K562 (cell line): ENCODE measurements around the gene SIGLEC9. TPM values are rescaled to one million over a fixed set of nuclear protein-coding genes. Genes with fewer than 3 reads are reported as not detected.

Source experiments
- CBX3 ChIP-seq, 2 experiments: IDR thresholded peaks; 1 replicate in 1 of 2; 2 replicates in 1 of 2; pipeline ENCODE4 v1.6.1; 2012; ENCODE audit warnings: inconsistent platforms in 2 of 2, low read length in 2 of 2, borderline replicate concordance in 1 of 2, control low read depth in 1 of 2
- EHMT2 ChIP-seq: fragments of 450-650 bp; IDR thresholded peaks from 2 replicates; pipeline ENCODE4 v1.6.1; 2018; ENCODE audit warnings: antibody characterized with exemption
- HNRNPK ChIP-seq: fragments of 200-400 bp; formaldehyde crosslinking; IDR thresholded peaks from one replicate; pipeline ENCODE4 v1.6.1; 2018; ENCODE audit warnings: mild to moderate bottlenecking, low read depth, low read length; ENCODE audit not compliant: poor library complexity, severe bottlenecking
- MYNN ChIP-seq, 2 experiments: sonication (generic); formaldehyde crosslinking in 1 of 2; IDR thresholded peaks; 2 replicates each; pipeline versions ENCODE4 v1.5.0 to v1.6.1; 2016 to 2020; ENCODE audit warnings: antibody characterized with exemption in 1 of 2, missing genetic modification reagents in 1 of 2
- NFRKB ChIP-seq: fragments of 450-650 bp; IDR thresholded peaks from 2 replicates; pipeline ENCODE4 v1.6.1; 2016; ENCODE audit warnings: low read depth
- SMARCE1 ChIP-seq: fragments of 450-650 bp; IDR thresholded peaks from 2 replicates; pipeline ENCODE4 v1.7.1; 2016; ENCODE audit warnings: mild to moderate bottlenecking
- TCFL5 ChIP-seq: fragments of 250-450 bp; sonication (Bioruptor Pico); conservative IDR thresholded peaks from 2 replicates; pipeline ENCODE4 v1.6.1; 2021; ENCODE audit warnings: mild to moderate bottlenecking, moderate library complexity, matching md5 sums
- ZNF175 ChIP-seq: fragments of 200-800 bp; sonication (Bioruptor generic); IDR thresholded peaks from 2 replicates; pipeline ENCODE4 v1.6.1; 2016; ENCODE audit warnings: low read depth, mild to moderate bottlenecking, missing genetic modification characterization, missing compliant biosample characterization
- ZNF77 ChIP-seq: fragments of 250-450 bp; sonication (Bioruptor Pico); IDR thresholded peaks from 2 replicates; pipeline ENCODE4 v1.5.0; 2020
- polyA plus RNA-seq, 8 experiments: library from polyadenylated mRNA; depleted of rRNA in 4 of 8; stranded (reverse) in 5 of 8; unstranded in 3 of 8; fragments of >200 nt; fragmentation: Nextera tagmentation in 2 of 8; fragmentation: Illumina TruSeq in 1 of 8; extraction: Ambion mirVana in 2 of 8; extraction: Trizol in 1 of 8; gene quantifications; 2 replicates each; pipeline versions ENCODE4 v1.2.1 to v1.2.3, GENCODE V29; 2011 to 2014; ENCODE audit warnings: inconsistent platforms in 1 of 8, missing spikeins in 1 of 8
- total RNA-seq, 7 experiments: library from RNA; depleted of rRNA in 6 of 7; stranded (reverse); fragments of >200 nt in 6 of 7; fragmentation: Illumina TruSeq in 2 of 7; extraction: Trizol in 2 of 7; gene quantifications; 2 replicates each; pipeline versions ENCODE4 v1.2.1 to v1.2.3, GENCODE V29; 2011 to 2021; ENCODE audit warnings: low replicate concordance in 1 of 7
- TF ChIP-seq, protein P1 (sequence below): fragments of 250-450 bp; sonication (Bioruptor Pico); IDR thresholded peaks from 2 replicates; pipeline ENCODE4 v1.4.0; 2020
- TF ChIP-seq, protein P2 (sequence below), 2 experiments: fragments of 450-650 bp; formaldehyde crosslinking in 1 of 2; IDR thresholded peaks; 2 replicates each; pipeline versions ENCODE4 v1.4.0 to v1.6.1; 2014 to 2020; ENCODE audit warnings: mild to moderate bottlenecking in 2 of 2, borderline replicate concordance in 1 of 2, low read depth in 1 of 2

SIGLEC9 gene
- total and polyA plus RNA-seq, 9 of the 15 experiments (the other 6 are each of a cell fraction or from before 2014, with no cell fraction given) = 0.09 to 0.34 (median 0.22) TPM; not detected in 4

DNA sequence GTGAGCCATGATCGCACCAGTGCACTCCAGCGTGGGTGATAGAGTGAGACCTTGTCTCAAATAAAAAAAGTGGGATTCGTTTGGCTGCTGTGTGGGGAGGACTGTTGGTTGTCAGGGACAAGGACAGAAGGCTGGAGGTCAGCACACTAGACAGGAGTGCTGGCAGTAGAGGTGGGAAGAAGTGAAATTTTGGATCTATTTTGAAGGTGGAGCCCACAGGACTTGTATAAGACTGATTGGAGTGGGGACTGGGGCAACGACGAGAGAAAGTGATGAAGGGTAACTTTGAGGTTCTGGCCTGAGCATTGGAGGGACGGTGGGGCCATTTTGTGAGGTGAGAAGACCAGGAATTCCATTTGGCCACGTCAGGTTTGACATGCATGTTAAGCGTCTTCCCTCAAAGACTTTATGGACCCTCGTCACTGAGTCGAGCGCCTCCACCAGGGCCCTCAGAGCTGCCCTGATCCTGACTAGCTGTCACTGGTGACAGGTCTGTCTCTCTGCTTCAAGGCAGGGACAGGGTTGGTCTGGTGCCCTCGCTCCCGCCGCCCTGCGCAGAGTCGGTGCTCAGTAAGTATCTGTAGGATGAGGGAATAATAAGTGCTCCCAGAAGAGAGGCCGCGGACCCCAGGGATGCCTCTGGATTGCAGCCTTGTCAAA, 17.2 kb upstream of the SIGLEC9 start (continued):
- no peak for TF ChIP-seq CBX3 (IDR thresholded peaks at IDR 0.05; ENCODE audit: borderline replicate concordance in 1 of 2, low read length in 2 of 2)
- no peak for TF ChIP-seq ZNF77
- TF ChIP-seq ZNF175 = no peak
- TF ChIP-seq MYNN (IDR thresholded peaks at IDR 0.05) = no peak
- TF ChIP-seq MYNN (CRISPR knock-in tag; IDR thresholded peaks at IDR 0.05) = no peak
- peak; percentile 59; the same call in 1 of the 2 replicates for TF ChIP-seq EHMT2
- TF ChIP-seq HNRNPK = no peak
- TF ChIP-seq, protein P1, sequence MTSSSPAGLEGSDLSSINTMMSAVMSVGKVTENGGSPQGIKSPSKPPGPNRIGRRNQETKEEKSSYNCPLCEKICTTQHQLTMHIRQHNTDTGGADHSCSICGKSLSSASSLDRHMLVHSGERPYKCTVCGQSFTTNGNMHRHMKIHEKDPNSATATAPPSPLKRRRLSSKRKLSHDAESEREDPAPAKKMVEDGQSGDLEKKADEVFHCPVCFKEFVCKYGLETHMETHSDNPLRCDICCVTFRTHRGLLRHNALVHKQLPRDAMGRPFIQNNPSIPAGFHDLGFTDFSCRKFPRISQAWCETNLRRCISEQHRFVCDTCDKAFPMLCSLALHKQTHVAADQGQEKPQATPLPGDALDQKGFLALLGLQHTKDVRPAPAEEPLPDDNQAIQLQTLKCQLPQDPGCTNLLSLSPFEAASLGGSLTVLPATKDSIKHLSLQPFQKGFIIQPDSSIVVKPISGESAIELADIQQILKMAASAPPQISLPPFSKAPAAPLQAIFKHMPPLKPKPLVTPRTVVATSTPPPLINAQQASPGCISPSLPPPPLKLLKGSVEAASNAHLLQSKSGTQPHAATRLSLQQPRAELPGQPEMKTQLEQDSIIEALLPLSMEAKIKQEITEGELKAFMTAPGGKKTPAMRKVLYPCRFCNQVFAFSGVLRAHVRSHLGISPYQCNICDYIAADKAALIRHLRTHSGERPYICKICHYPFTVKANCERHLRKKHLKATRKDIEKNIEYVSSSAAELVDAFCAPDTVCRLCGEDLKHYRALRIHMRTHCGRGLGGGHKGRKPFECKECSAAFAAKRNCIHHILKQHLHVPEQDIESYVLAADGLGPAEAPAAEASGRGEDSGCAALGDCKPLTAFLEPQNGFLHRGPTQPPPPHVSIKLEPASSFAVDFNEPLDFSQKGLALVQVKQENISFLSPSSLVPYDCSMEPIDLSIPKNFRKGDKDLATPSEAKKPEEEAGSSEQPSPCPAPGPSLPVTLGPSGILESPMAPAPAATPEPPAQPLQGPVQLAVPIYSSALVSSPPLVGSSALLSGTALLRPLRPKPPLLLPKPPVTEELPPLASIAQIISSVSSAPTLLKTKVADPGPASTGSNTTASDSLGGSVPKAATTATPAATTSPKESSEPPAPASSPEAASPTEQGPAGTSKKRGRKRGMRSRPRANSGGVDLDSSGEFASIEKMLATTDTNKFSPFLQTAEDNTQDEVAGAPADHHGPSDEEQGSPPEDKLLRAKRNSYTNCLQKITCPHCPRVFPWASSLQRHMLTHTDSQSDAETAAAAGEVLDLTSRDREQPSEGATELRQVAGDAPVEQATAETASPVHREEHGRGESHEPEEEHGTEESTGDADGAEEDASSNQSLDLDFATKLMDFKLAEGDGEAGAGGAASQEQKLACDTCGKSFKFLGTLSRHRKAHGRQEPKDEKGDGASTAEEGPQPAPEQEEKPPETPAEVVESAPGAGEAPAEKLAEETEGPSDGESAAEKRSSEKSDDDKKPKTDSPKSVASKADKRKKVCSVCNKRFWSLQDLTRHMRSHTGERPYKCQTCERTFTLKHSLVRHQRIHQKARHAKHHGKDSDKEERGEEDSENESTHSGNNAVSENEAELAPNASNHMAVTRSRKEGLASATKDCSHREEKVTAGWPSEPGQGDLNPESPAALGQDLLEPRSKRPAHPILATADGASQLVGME (CRISPR knock-in tag) = 0 out of 2 replicates have a peak, but pooled peaks have one; percentile 30
- peak; percentile 65; the same call in 1 of the 2 replicates for TF ChIP-seq NFRKB
- TF ChIP-seq, protein P2, sequence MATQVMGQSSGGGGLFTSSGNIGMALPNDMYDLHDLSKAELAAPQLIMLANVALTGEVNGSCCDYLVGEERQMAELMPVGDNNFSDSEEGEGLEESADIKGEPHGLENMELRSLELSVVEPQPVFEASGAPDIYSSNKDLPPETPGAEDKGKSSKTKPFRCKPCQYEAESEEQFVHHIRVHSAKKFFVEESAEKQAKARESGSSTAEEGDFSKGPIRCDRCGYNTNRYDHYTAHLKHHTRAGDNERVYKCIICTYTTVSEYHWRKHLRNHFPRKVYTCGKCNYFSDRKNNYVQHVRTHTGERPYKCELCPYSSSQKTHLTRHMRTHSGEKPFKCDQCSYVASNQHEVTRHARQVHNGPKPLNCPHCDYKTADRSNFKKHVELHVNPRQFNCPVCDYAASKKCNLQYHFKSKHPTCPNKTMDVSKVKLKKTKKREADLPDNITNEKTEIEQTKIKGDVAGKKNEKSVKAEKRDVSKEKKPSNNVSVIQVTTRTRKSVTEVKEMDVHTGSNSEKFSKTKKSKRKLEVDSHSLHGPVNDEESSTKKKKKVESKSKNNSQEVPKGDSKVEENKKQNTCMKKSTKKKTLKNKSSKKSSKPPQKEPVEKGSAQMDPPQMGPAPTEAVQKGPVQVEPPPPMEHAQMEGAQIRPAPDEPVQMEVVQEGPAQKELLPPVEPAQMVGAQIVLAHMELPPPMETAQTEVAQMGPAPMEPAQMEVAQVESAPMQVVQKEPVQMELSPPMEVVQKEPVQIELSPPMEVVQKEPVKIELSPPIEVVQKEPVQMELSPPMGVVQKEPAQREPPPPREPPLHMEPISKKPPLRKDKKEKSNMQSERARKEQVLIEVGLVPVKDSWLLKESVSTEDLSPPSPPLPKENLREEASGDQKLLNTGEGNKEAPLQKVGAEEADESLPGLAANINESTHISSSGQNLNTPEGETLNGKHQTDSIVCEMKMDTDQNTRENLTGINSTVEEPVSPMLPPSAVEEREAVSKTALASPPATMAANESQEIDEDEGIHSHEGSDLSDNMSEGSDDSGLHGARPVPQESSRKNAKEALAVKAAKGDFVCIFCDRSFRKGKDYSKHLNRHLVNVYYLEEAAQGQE (IDR thresholded peaks at IDR 0.05; ENCODE audit: borderline replicate concordance) = 0 out of 2 replicates have a peak, but pooled peaks have one; percentile 7
- TF ChIP-seq, protein P2 (CRISPR knock-in tag; IDR thresholded peaks at IDR 0.05; ENCODE audit: low read depth) = no peak
- peak; percentile 23; the same call in 1 of the 2 replicates for TF ChIP-seq SMARCE1
- TF ChIP-seq TCFL5 = no peak
